HEK293T (cell line): ENCODE results near the gene UCHL5.
"Not testable (repeated sequence)": the region's sequence is repeated elsewhere in the genome, so short reads cannot be mapped to it uniquely, and the experiment has no call there.

Experiments used
- ARNT ChIP-seq: fragments of 450-650 bp; IDR thresholded peaks from 2 replicates; pipeline ENCODE4 v1.6.1; 2017; ENCODE audit warnings: mild to moderate bottlenecking
- BHLHE40 ChIP-seq: fragments of 450-650 bp; IDR thresholded peaks from 2 replicates; pipeline ENCODE4 v1.6.1; 2016; ENCODE audit warnings: mild to moderate bottlenecking, moderate library complexity, borderline replicate concordance
- ELF4 ChIP-seq: fragments of 450-650 bp; IDR thresholded peaks from 2 replicates; pipeline ENCODE4 v1.6.1; 2017; ENCODE audit warnings: antibody characterized with exemption
- FOXA1 ChIP-seq: fragments of 450-650 bp; IDR thresholded peaks from 2 replicates; pipeline ENCODE4 v1.6.1; 2016; ENCODE audit warnings: mild to moderate bottlenecking
- FOXK2 ChIP-seq: fragments of 450-650 bp; IDR thresholded peaks from 2 replicates; pipeline ENCODE4 v1.6.1; 2016; ENCODE audit warnings: mild to moderate bottlenecking
- FOXM1 ChIP-seq: fragments of 450-650 bp; IDR thresholded peaks from 2 replicates; pipeline ENCODE4 v1.6.1; 2017; ENCODE audit warnings: mild to moderate bottlenecking, borderline replicate concordance
- HDGF ChIP-seq: fragments of 450-650 bp; IDR thresholded peaks from 2 replicates; pipeline ENCODE4 v1.6.1; 2017; ENCODE audit warnings: antibody characterized with exemption, borderline replicate concordance
- L3MBTL2 ChIP-seq: fragments of 450-650 bp; conservative IDR thresholded peaks from 2 replicates; pipeline ENCODE4 v1.6.1; 2016; ENCODE audit warnings: mild to moderate bottlenecking
- NFRKB ChIP-seq: fragments of 450-650 bp; IDR thresholded peaks from 2 replicates; pipeline ENCODE4 v1.6.1; 2016; ENCODE audit warnings: mild to moderate bottlenecking, moderate library complexity
- PKNOX1 ChIP-seq: fragments of 450-650 bp; IDR thresholded peaks from 2 replicates; pipeline ENCODE4 v1.6.1; 2016
- SP1 ChIP-seq: fragments of 450-650 bp; IDR thresholded peaks from 2 replicates; pipeline ENCODE4 v1.6.1; 2017
- SUZ12 ChIP-seq: fragments of 450-650 bp; IDR thresholded peaks from 2 replicates; pipeline ENCODE4 v1.6.1; 2016; ENCODE audit warnings: mild to moderate bottlenecking
- TARDBP ChIP-seq: fragments of 450-650 bp; IDR thresholded peaks from 2 replicates; pipeline ENCODE4 v1.6.1; 2016

- not testable (repeated sequence) for TF ChIP-seq FOXM1, ARNT, SUZ12, TARDBP, SP1, FOXK2, L3MBTL2, PKNOX1, BHLHE40, ELF4, FOXA1, HDGF, NFRKB
Observed at GRCh38 chr1:192986748-192987334, 72.3 kb downstream of the UCHL5 start.
